Erythroblast (primary cell): ENCODE measurements around the gene LHFPL3.

Experiments used
- DNase-seq, 2 experiments: peaks; one replicate each; lab custom pipeline; 2025; lab: John Stamatoyannopoulos, UW
- GATA1 ChIP-seq: IDR thresholded peaks from 2 replicates; pipeline ENCODE4 v1.6.1; 2011; ENCODE audit warnings: low read depth, mild to moderate bottlenecking, control low read depth, low read length, moderate library complexity
- POLR2A ChIP-seq: IDR thresholded peaks from 2 replicates; pipeline ENCODE4 v1.6.1; 2011; ENCODE audit warnings: mild to moderate bottlenecking, low read length

LHFPL3 gene

DNA sequence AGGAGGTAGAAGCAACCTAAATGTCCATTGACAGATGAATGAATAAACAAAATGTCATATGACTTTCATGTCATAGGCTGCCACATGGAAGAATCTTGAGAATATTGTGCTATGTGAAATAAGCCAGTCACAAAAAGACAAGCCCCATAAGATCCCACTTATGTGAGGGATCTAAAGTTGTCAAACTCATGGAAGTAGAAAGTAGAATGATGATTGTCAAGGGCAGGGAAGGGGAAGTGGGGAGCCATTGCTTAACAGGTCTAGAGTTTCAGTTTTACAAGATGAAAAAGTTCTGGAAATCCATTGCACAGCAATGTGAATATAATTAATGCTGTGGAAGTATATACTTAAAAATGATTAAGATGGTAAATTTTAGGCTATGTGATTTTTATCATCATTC lies 456.3 kb downstream of the LHFPL3 start:
- no peak for TF ChIP-seq POLR2A
- TF ChIP-seq GATA1 = no peak
- DNase-seq = no peak

DNA sequence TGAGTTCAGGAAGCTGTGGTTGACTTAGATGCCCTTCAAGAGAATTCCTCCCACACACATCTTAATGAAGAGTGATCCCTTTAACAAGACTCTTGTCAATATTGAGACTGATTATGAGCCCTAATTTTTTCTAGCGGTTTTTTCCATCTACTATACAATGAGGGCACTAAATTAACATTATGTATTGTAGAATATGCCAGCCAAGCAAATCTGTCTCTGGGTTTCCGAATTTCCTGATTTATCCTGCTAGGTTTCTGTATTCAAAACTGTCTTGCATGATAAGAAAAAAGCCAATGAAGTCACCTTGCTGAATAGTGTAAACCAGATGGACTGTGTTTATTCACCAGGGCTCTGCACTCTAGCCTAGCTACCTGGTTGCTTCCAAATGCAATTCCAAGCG lies 461.4 kb downstream of the LHFPL3 start:
- DNase-seq = no peak
- TF ChIP-seq GATA1 = no peak
- TF ChIP-seq POLR2A = no peak

DNA sequence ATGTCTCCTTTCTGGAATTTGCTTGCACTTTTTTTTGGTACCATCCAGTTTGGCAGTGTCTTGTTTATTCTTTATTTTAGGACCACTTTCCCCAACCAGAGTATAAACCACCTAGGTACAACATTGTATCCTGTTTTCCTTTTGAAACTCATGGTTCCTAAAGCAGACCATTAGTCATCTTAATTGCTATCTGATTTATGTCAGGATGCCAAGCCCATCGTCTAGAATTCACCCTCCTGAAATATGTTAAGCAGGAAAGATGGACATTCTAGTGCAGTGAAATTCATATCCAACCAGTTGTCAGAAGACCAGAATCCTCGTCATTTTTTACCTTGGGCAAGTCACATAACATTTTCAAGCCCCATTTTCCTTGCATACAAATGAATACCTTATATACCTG lies 462.0 kb downstream of the LHFPL3 start:
- no peak for TF ChIP-seq GATA1

DNA sequence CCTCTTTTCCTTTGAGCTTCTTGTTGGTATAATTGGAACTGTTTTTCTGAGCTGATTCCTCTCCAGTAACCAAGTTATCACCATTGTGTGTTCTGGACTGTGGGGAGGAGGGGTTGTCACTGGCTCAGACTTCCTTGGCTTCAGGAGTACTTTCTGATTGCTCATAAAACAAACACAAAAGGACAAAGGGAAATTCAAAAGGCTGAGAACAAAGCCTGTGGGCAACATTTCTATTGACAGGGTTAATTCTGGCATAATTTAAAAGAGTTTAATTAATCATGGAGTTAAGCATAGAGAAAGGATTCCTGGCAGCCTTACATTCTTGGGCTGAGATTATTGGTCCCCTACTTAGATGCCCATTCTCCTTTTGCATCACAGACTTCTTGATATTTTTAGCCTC lies 462.7 kb downstream of the LHFPL3 start:
- TF ChIP-seq GATA1 (no peak), POLR2A (no peak)
- no peak for DNase-seq

More for the DNA sequence above, 462.0 kb downstream of the LHFPL3 start:
- no peak for DNase-seq

DNA sequence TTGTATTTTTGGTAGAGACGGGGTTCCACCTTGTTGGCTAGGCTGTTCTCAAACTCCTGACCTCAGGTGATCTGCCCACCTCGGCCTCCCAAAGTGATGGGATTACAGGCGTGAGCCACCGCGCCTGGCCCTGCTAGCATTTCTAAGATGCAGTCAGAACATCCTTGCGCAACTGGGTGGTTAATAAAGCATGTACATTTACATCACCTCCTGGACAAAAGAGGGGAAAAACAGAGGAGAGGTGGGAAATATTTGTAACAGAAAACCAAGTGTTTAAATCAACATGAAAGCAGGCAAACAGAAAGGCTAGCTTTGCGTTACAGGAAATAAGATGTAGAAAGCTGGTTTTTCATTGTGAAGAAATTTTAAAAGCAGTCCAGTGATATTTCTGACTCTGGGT lies 464.7 kb downstream of the LHFPL3 start:
- TF ChIP-seq POLR2A (no peak), GATA1 (no peak)
- DNase-seq = no peak

DNA sequence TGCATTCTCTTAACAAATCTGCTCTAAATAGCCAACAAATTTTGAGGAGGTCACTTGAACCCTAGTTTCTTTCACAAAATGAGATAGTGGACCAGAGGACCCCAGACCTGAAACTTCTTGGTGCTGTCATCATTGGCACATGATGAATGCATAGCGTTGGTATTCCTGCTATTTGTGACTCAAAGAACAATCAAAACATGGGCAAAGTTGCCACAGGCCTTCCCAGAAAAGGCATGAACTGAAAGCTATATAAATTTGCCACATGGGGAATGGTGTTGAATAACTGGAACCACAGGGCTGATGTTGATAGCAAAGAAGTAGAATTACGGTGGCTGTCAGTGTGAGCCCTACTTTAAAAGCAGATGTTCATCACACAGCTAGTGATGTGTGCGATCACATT lies 465.8 kb downstream of the LHFPL3 start:
- TF ChIP-seq POLR2A (no peak), GATA1 (no peak)
- DNase-seq = no peak

DNA sequence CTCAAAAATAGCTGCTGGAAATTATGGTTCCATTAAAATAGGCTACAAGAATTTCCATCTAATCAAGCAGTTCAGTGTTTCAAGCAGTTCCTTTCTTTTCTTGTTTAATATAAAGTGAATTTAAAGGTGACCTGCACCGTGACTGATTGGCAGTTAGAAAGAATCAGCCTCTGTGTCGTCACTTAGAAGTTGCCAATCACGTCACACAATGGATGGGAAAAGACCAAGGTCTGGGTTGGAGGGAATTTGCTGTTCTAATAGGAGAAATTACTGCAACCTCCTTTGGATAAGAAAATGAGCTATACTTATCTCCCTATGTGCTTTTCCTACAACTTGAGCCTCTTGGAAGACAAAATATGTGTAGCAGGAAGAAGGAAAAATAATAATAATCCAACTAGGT lies 466.2 kb downstream of the LHFPL3 start:
- TF ChIP-seq POLR2A (no peak), GATA1 (no peak)
- DNase-seq = no peak

DNA sequence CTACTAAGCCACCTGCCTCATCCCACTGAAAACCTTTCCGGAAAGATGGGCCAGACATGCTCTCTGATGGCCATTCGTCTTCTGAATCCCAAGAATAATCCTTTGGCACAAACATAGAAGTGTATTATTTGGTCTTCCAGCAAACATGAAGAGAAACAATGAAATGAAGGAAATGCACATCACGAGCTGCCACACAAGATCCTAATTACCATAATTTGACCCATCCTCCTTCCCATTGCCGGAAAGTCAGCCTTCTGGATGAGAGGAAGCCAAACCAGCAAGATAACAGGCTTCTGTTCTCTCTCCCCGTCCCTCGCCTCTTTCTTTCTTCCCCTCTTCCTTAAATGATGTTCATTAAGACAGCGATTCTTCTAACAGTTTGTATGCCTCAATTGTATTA lies 466.7 kb downstream of the LHFPL3 start:
- no peak for TF ChIP-seq POLR2A
- no peak for TF ChIP-seq GATA1
- no peak for DNase-seq

DNA sequence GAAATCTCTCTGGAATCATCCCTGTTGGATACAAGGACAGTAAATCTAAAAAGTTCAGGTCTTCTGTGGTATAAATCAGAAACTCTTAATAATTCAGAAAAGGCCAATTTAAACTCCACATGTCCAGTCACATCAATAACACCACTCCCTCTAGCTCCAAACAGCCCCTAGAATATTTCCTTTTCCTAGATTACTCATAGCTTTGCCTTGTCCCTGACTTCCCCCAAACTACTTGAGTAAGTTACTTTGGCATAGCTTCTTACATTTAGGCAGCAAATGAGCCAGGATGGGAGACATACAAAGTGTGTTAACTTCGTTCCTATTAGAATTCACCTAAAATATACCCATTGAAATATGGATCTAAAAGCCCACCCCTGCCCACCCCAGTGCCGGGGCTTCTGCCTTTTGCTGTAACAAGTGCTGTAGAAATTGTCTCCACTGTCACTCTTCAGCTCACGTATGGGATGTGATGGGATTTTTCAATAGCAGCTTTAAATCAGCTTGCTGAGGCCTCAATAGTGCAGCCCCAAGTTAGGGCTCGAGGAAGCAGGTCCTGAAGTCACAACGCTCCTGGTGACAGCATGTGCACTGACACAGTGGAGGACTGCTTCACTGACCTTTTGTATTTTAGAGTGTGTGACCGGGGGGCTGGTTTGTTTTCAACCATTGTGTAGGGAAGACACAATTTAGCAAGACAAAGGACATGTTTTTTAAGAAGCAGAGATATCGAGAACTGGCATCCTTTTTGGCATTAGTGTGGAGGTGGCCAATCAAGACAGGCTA lies 467.4 kb downstream of the LHFPL3 start:
- DNase-seq = no peak
- no peak for TF ChIP-seq POLR2A
- no peak for TF ChIP-seq GATA1

DNA sequence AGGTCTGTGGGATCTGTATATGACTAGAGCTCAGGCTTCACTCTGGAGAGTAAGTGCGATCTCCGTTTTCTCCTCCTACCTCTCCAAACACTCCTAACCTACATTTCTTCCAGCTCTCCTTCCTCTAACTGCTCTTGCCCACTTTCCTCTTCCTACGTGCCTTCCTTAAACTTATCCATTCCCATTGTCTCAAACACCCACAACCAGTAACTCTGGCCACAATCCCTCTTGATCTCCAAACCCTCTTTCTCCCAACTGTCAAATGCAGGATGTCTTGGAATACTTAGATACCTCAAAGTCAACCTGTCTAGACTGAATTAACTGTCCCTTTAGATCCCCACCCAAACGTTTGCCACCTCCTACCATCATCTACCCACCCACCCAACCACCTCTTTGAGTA lies 471.9 kb downstream of the LHFPL3 start:
- TF ChIP-seq POLR2A (no peak), GATA1 (no peak)
- no peak for DNase-seq

DNA sequence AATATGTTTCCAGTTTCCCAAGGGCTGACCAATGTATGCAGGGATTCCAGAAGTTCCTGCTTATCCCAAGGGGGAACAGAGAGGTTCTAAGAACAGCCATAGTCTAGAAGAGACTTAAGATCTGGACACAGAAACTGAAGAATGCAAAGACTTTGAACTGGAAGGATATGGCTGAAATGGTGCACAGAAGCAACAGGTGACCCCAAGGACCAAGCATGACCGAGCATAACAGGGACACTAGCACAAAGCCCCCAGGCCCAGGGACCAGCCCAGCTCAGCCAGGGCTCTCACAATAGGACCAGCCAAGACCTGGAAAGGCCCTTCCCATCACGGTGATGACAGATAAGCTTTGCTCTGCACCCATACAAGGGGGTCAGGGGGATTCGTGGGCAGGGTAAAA lies 472.6 kb downstream of the LHFPL3 start:
- DNase-seq = no peak

DNA sequence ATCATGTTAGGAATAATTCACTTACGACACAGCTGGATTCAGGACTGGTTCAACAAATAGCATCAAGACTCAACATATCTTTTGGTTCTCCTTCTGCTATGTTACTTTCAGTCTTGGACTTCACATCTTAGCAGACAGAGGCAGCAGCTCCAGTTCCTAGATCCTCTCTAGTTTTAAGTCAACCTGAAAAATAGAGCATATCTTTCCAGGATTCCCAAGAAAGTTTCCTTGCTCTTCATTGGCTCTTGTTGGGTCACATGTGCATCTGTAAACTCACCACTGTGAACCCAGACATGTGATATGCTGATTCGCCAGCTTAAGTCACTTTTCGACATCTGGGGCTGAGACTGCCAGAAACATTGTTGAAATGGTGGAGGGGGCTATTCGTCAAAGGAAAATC lies 475.5 kb downstream of the LHFPL3 start:
- no peak for TF ChIP-seq POLR2A
- no peak for TF ChIP-seq GATA1
- DNase-seq = no peak

More for the DNA sequence above, 472.6 kb downstream of the LHFPL3 start:
- TF ChIP-seq POLR2A = no peak
- no peak for TF ChIP-seq GATA1

DNA sequence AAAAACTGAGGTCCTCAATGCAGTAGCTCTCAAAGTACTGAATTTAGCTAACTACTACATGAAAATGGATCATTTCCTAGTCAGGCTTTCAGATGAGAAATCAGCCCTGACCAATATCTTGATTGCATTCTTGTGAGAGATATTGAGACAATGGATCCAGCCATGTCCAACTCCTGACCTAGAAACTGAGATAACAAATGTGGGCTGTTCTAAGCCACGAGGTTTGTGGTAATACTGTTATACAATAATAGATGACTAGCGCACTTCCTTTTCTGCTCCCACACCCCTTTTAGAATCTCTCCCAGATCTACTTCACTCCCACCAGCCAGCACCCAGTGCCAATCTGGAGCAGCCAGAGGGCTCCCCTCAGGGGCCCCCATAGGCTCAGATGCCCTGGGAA lies 476.3 kb downstream of the LHFPL3 start:
- no peak for TF ChIP-seq POLR2A
- TF ChIP-seq GATA1 = no peak
- DNase-seq = no peak

DNA sequence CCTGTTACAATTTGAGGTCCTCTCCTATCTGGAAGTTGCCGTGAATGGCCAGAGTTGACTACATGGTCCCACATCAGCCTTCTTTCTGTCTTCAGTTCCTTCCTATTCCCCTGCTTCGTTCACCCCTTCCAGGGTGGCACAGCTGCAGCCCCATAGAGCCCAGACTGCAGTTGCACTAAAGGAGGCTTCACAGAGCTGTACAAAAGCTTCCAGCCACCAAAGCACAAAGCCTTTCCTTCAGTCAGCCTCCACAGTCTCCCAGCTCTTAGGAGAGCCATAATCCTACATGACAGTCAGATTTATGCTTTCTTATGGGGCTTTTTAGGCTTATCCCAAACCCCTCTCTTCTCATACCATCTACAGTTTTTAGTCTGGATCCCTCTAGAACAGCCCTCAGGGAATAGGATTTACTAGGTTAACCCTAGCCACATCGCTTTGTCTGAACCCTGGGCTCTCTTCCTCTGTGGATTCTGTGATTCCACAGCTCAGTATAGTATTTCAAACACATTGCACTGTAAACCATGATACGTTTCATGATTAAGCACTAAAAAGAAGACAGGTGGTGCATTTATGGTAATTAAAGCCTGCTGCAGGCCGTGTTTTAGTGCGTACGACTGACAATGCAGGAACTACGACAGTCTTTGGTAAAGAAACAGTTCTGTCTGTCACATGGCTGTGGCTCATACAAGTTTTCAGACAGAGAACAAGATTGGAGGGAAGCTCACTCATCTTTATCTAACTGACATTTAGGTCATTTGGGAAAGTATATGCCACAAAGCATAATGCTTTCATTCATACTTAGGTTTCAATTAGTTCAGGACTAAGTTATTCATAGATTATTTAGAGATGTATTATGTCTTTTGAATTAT lies 477.3 kb downstream of the LHFPL3 start:
- TF ChIP-seq POLR2A (no peak), GATA1 (no peak)
- no peak for DNase-seq

DNA sequence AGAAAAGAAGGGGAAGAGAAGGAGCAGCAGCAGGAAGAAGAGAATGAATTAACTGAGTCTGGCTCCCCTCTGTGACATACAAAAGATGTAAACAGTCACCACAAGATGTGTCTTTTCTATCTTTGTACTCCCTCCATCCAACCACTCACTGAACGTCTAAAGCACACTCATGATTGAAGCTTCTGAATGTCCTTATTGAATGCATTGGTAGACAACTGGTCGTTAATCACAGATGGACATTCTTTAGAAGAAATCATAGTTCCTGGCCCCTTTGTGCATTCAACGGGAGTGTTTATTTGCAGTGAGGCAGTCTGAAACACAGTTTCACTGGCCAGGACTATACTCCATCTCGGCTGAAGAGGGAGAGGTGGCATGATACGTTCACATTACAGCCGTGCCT lies 479.3 kb downstream of the LHFPL3 start:
- no peak for DNase-seq
- TF ChIP-seq POLR2A (no peak), GATA1 (no peak)
